GM12878 (cell line): ENCODE measurements around the gene MIEF1. TPM values are rescaled to one million over a fixed set of nuclear protein-coding genes. Genes with fewer than 3 reads are reported as not detected.

Experiments
- ATAC-seq: fragments of 200-7000 bp; cut with Tn5 transposase; 3 replicates; pipeline ENCODE4 v1.9.1; 2020; ENCODE audit warnings: mild to moderate bottlenecking, moderate library complexity
- BruUV-seq: library from RNA; stranded (reverse); fragments of 400-500 nt; replicated peaks from 2 replicates; lab custom pipeline; 2021; lab: Mats Ljungman, UMichigan
- CTCF ChIA-PET: fragments of 300-600 bp; sonication (Branson Sonifier 250); formaldehyde crosslinking; extraction: SDS; loops from one replicate; lab custom pipeline; 2021; ENCODE audit warnings: inconsistent platforms; lab: Yijun Ruan, JAX
- POLR2A ChIA-PET: fragments of 350-600 bp; formaldehyde crosslinking; extraction: SDS; loops from one replicate; lab custom pipeline; 2021; ENCODE audit warnings: inconsistent platforms; lab: Charles Lee
- RAD21 ChIA-PET: fragments of 300-600 bp; sonication (Branson Sonifier 250); formaldehyde crosslinking; loops from one replicate; lab custom pipeline; 2023; ENCODE audit warnings: antibody characterized with exemption; ENCODE audit not compliant: unreplicated experiment; lab: Charles Lee
- SMC1A ChIA-PET: fragments of 300-600 bp; sonication (Branson Sonifier 250); formaldehyde crosslinking; loops from one replicate; lab custom pipeline; 2023; ENCODE audit not compliant: unreplicated experiment, uncharacterized antibody; lab: Charles Lee
- DNase-seq: peaks from one replicate; pipeline ENCODE4 v3.0.0-alpha.2; 2011; ENCODE audit warnings: low read depth, low spot score
- FAIRE-seq: peaks from 3 replicates; lab custom pipeline; 2011; peaks lifted over from hg19 to GRCh38; lab: Jason Lieb, UNC
- H2AFZ ChIP-seq: 2 replicates; pipeline ENCODE4 v1.6.0; 2011; ENCODE audit warnings: low read depth, low read length, control low read depth; ENCODE audit not compliant: control insufficient read depth
- H3K27ac ChIP-seq: 2 replicates; pipeline ENCODE4 v1.5.1; 2011; ENCODE audit warnings: control low read depth; ENCODE audit not compliant: control insufficient read depth, insufficient read depth
- H3K27me3 ChIP-seq, 2 experiments: replicated peaks in 1 of 2; 2 replicates each; pipeline versions ENCODE4 v1.6.0 to v1.6.1; 2011; ENCODE audit warnings: low read length in 1 of 2; ENCODE audit not compliant: control insufficient read depth in 2 of 2, insufficient read depth in 2 of 2
- H3K36me3 ChIP-seq, 2 experiments: 2 replicates each; pipeline ENCODE4 v1.5.1; 2011; ENCODE audit warnings: low read length in 1 of 2; ENCODE audit not compliant: control insufficient read depth in 2 of 2, insufficient read depth in 2 of 2
- H3K4me1 ChIP-seq: 2 replicates; pipeline ENCODE4 v1.6.1; 2011; ENCODE audit warnings: mild to moderate bottlenecking, low read length, moderate library complexity, mixed read lengths; ENCODE audit not compliant: control insufficient read depth, insufficient read depth
- H3K4me2 ChIP-seq: 2 replicates; pipeline ENCODE4 v1.6.0; 2011; ENCODE audit warnings: control low read depth; ENCODE audit not compliant: control insufficient read depth, insufficient read depth
- H3K4me3 ChIP-seq: fragments of 200-600 bp; sonication (generic); 2 replicates; pipeline ENCODE4 v1.5.1; 2016
- H3K79me2 ChIP-seq: 2 replicates; pipeline ENCODE4 v1.6.0; 2011; ENCODE audit warnings: low read length; ENCODE audit not compliant: control insufficient read depth, insufficient read depth
- H3K9ac ChIP-seq: 2 replicates; pipeline ENCODE4 v1.8.0; 2011; ENCODE audit warnings: low read length, control low read depth, mixed read lengths; ENCODE audit not compliant: control insufficient read depth, insufficient read depth
- H3K9me3 ChIP-seq: replicated peaks from 3 replicates; pipeline ENCODE4 v1.5.1; 2011; ENCODE audit warnings: mild to moderate bottlenecking, low read length; ENCODE audit not compliant: control insufficient read depth, insufficient read depth
- H4K20me1 ChIP-seq: 2 replicates; pipeline ENCODE4 v1.6.0; 2011; ENCODE audit not compliant: control insufficient read depth, insufficient read depth
- BHLHE40 ChIP-seq, 2 experiments: fragments of 450-650 bp in 1 of 2; IDR thresholded peaks; 2 replicates each; pipeline ENCODE4 v1.6.1; 2011 to 2017; ENCODE audit warnings: low read depth in 2 of 2, borderline replicate concordance in 1 of 2, improper control_type of control experiment in 1 of 2, low read length in 1 of 2, mild to moderate bottlenecking in 1 of 2
- CHD4 ChIP-seq: fragments of 200-600 bp; sonication (generic); IDR thresholded peaks from 2 replicates; pipeline ENCODE4 v1.6.1; 2016; ENCODE audit warnings: mild to moderate bottlenecking
- NKRF ChIP-seq: fragments of 450-650 bp; conservative IDR thresholded peaks from 2 replicates; pipeline ENCODE4 v1.6.1; 2017; ENCODE audit warnings: mild to moderate bottlenecking, moderate library complexity
- PKNOX1 ChIP-seq: fragments of 450-650 bp; IDR thresholded peaks from 2 replicates; pipeline ENCODE4 v1.6.1; 2016; ENCODE audit warnings: mild to moderate bottlenecking
- POLR2A ChIP-seq: IDR thresholded peaks from 2 replicates; pipeline ENCODE4 v1.6.1; 2011; ENCODE audit warnings: low read depth, mild to moderate bottlenecking, low read length
- TCF3 ChIP-seq: IDR thresholded peaks from 2 replicates; pipeline ENCODE4 v1.6.1; 2012; ENCODE audit warnings: low read depth, mild to moderate bottlenecking, low read length, borderline replicate concordance; ENCODE audit not compliant: insufficient read depth
- WGBS: methylation state at CpG from one replicate; pipeline ENCODE4 v1.1.6; 2016; ENCODE audit warnings: low lambda C conversion rate; ENCODE audit not compliant: insufficient replicate concordance, insufficient coverage; ENCODE audit errors: missing lambda C conversion rate; 5-methylcytosine and 5-hydroxymethylcytosine counted together
- in situ Hi-C: fragments of 300-500 bp; cut with MboI; formaldehyde crosslinking; loops from 9 replicates; pipeline ENCODE4 v1.14.3; 2018; ENCODE audit warnings: mixed read lengths
- intact Hi-C: fragments of 100-400 bp; cut with micrococcal nuclease; formaldehyde crosslinking; loops from one replicate; pipeline ENCODE4 v1.14.2; 2022; ENCODE audit not compliant: unreplicated experiment
- polyA plus RNA-seq, 11 experiments: library from polyadenylated mRNA; depleted of rRNA in 4 of 11; unstranded in 6 of 11; stranded (reverse) in 5 of 11; fragments of >200 nt; fragmentation: Nextera tagmentation in 4 of 11; fragmentation: Illumina TruSeq in 1 of 11; extraction: Ambion mirVana in 4 of 11; extraction: Trizol in 1 of 11; gene quantifications; 1 replicate in 1 of 11; 2 replicates in 10 of 11; pipeline versions ENCODE4 v1.2.1 to v1.2.3, GENCODE V29; 2011 to 2016; ENCODE audit warnings: inconsistent platforms in 2 of 11, missing spikeins in 2 of 11, low read depth in 1 of 11
- total RNA-seq, 4 experiments: library from RNA; depleted of rRNA in 3 of 4; stranded (reverse); fragments of >200 nt in 3 of 4; fragmentation: Illumina TruSeq in 1 of 4; extraction: Trizol in 1 of 4; gene quantifications; 2 replicates each; pipeline versions ENCODE4 v1.2.1 to v1.2.3, GENCODE V29; 2013 to 2021

The MIEF1 gene
- total and polyA plus RNA-seq, 10 of the 15 experiments (the other 5 are each of a cell fraction or from before 2014, with no cell fraction given), result 12.4 to 52.3 (median 29.3) TPM

GRCh38 chr22:39527481-39527961 lies 25.4 kb downstream of the MIEF1 start:
- in situ Hi-C loops, result no loop called here

More at GRCh38 chr22:39527481-39527961, 25.4 kb downstream of the MIEF1 start:
- no TSS peak for BruUV-seq
- ChIA-PET CTCF (interaction anchor here (1.0 to 17.8 kb wide), 10 partner anchors 7 to 498 kb away, joined by 3 to 372 read pairs (median 26); partner anchors contain the start of genes ATF4, MIEF1 and RPL3), RAD21 (interaction anchor here (0.8 to 4.7 kb wide), 8 partner anchors 8 to 508 kb away, joined by 3 to 44 read pairs (median 22); partner anchors contain the start of genes ATF4, MIEF1 and RPL3), POLR2A (interaction anchor here (0.5 to 1.2 kb wide), 3 partner anchors 17 to 86 kb away, joined by 3 to 6 read pairs (median 3); a partner anchor contains a TSS), SMC1A (interaction anchor here (0.7 to 2.9 kb wide), 6 partner anchors 13 to 357 kb away, joined by 4 to 23 read pairs (median 10); partner anchors contain the start of gene TAB1)
- H3K79me2 ChIP-seq, result peaks cover 67% of the 10 kb centered on the region
- H3K27me3 ChIP-seq, result no peaks in the 10 kb centered on the region
- ATAC-seq, result no peak
- H3K4me1 ChIP-seq, result peaks cover 60% of the 10 kb centered on the region
- no peaks in the 10 kb centered on the region for H3K9me3 ChIP-seq
- peak overlapping the region; percentile 96 for H3K27ac ChIP-seq
- peaks cover 14 to 16% of the 10 kb centered on the region in 2 experiments; a peak in 3 of 4 replicates for H3K36me3 ChIP-seq
- no peak overlapping the region; the same call in 1 of the 2 replicates for H3K9ac ChIP-seq
- WGBS, result 36% methylated on average over 6 of the region's 6 CpGs
- H3K4me3 ChIP-seq, result peak overlapping the region; percentile 70; the same call in 1 of the 2 replicates
- FAIRE-seq, result no peak
- peaks cover 22% of the 10 kb centered on the region for H4K20me1 ChIP-seq
- H3K4me2 ChIP-seq, result peak overlapping the region; percentile 100
- intact Hi-C loops, result no loop called here
- DNase-seq, result no peak
- no peak overlapping the region for H2AFZ ChIP-seq
- TF ChIP-seq NKRF (no peak), TCF3 (0 out of 2 replicates have a peak, but pooled peaks have one; percentile 20), POLR2A (0 out of 2 replicates have a peak, but pooled peaks have one; percentile 19), PKNOX1 (peak; percentile 79), BHLHE40 (IDR thresholded peaks at IDR 0.05; ENCODE audit: borderline replicate concordance in 1 of 2, low read depth in 2 of 2, low read length in 1 of 2) (no peak), CHD4 (no peak)
